ENCODE data around the gene GPR142. TPM values are rescaled to one million over a fixed set of nuclear protein-coding genes. Genes with fewer than 3 reads are reported as not detected.

GPR142 gene
- total and polyA plus RNA-seq, 2 of the 13 experiments (the other 11 are each of a cell fraction or from before 2014, with no cell fraction given) = not detected

- TF ChIP-seq HNF4G (IDR thresholded peaks at IDR 0.05; ENCODE audit: borderline replicate concordance, low read depth, low read length) (peak; percentile 54; the same call in 1 of the 2 replicates), HNF4G (CRISPR knock-in tag; IDR thresholded peaks at IDR 0.05; ENCODE audit: borderline replicate concordance, low read depth) (no peak; the same call in 1 of the 2 replicates), SOX6 (IDR thresholded peaks at IDR 0.05) (no peak), SOX6 (CRISPR knock-in tag; IDR thresholded peaks at IDR 0.05) (peak; percentile 41; the same call in 1 of the 2 replicates), SIX1 (CRISPR knock-in tag; IDR thresholded peaks at IDR 0.05; ENCODE audit: borderline replicate concordance) (peak; percentile 90; the same call in 1 of the 2 replicates), ZNF605 (CRISPR knock-in tag; IDR thresholded peaks at IDR 0.05) (peak; percentile 83), NR2C2 (CRISPR knock-in tag; IDR thresholded peaks at IDR 0.05; ENCODE audit: borderline replicate concordance) (peak; percentile 57; the same call in 1 of the 2 replicates), MIER3 (CRISPR knock-in tag; IDR thresholded peaks at IDR 0.05; ENCODE audit: borderline replicate concordance) (peak; percentile 70; the same call in 1 of the 2 replicates), SOX5 (CRISPR knock-in tag; IDR thresholded peaks at IDR 0.05; ENCODE audit: borderline replicate concordance) (0 out of 2 replicates have a peak, but pooled peaks have one; percentile 16), FOSL2 (CRISPR knock-in tag; IDR thresholded peaks at IDR 0.05) (peak; percentile 24; the same call in 1 of the 2 replicates), ZNF382 (CRISPR knock-in tag; IDR thresholded peaks at IDR 0.05; ENCODE audit: borderline replicate concordance) (no peak), FOXA3 (CRISPR knock-in tag; IDR thresholded peaks at IDR 0.05) (peak; percentile 42; the same call in 1 of the 2 replicates), ZNF572 (CRISPR knock-in tag; IDR thresholded peaks at IDR 0.05) (peak; percentile 54; the same call in 1 of the 2 replicates), ZNF205 (CRISPR knock-in tag; IDR thresholded peaks at IDR 0.05) (peak; percentile 31; the same call in 1 of the 2 replicates), ZNF776 (CRISPR knock-in tag; IDR thresholded peaks at IDR 0.05) (0 out of 2 replicates have a peak, but pooled peaks have one; percentile 25), ZNF530 (CRISPR knock-in tag; IDR thresholded peaks at IDR 0.05; ENCODE audit: low read depth) (no peak), NONO (IDR thresholded peaks at IDR 0.05) (no peak), NONO (CRISPR knock-in tag; conservative IDR thresholded peaks at IDR 0.05) (peak; percentile 54; the same call in 1 of the 2 replicates), HOXA5 (CRISPR knock-in tag; IDR thresholded peaks at IDR 0.05) (peak; percentile 89), ZNF687 (CRISPR knock-in tag; IDR thresholded peaks at IDR 0.05) (peak; percentile 73), ZBTB7B (CRISPR knock-in tag; IDR thresholded peaks at IDR 0.05) (peak; percentile 70), RXRB (CRISPR knock-in tag; IDR thresholded peaks at IDR 0.05; ENCODE audit: borderline replicate concordance) (peak; percentile 76), ZSCAN12 (CRISPR knock-in tag; IDR thresholded peaks at IDR 0.05) (0 out of 2 replicates have a peak, but pooled peaks have one; percentile 16), ZNF768 (CRISPR knock-in tag; IDR thresholded peaks at IDR 0.05) (peak; percentile 11; the same call in 1 of the 2 replicates), FIP1L1 (IDR thresholded peaks at IDR 0.05; ENCODE audit: borderline replicate concordance, insufficient read depth, low read depth, low read length) (0 out of 2 replicates have a peak, but pooled peaks have one; percentile 52), TFDP2 (CRISPR knock-in tag; IDR thresholded peaks at IDR 0.05) (peak; percentile 66)
Measured at GRCh38 chr17:74379495-74380085, 12.3 kb downstream of the GPR142 start (continued).

Data from HepG2 (cell line).